Hypothalamus (tissue), 51 donors: ENCODE measurements around the gene GPR142.

Experiments used
- DNase-seq, 51 donors: peaks; one replicate each; lab custom pipeline; 2025; lab: John Stamatoyannopoulos, UW

The GPR142 gene

DNA sequence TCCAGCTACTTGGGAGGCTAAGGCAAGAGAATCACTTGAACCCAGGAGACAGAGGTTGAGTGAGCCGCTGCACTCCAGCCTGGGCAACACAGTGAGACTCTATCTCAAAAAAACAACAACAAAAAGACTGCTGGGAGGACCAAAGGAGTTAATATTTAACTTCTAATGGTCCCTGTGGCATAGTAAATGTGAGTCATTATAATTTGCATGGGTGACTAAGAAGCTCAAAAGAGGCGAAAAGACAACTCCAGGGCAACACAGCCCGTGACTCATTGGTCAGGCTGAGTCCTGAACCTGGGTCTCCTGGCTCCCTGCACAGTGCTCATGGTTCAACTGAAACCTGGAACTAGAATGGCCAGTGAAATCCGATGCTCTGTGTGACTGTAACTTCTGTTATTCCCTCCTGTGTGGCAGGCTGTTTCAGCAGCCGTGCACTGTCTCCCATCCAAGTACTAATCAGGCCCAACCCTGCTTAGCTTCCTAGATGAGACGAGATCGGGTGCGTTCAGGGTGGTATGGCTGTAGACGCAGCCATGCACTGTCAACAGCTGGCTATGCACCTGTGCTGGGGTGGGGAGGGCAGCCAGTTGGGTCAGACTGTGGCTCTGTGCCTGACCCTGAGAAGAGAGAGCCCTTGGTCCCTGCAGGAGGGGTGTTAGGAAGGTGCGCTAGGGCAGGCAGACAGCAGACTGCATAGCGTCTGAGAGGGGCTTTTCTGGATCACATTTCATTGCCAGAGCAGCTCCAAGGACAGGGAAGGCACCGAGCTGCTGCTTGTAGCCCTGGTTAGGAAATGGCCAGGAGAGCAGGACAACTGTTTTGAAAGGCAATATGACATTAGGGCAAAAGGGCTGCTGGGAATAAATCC is 50.1 kb downstream of the GPR142 start:
- DNase-seq = no peak

DNA sequence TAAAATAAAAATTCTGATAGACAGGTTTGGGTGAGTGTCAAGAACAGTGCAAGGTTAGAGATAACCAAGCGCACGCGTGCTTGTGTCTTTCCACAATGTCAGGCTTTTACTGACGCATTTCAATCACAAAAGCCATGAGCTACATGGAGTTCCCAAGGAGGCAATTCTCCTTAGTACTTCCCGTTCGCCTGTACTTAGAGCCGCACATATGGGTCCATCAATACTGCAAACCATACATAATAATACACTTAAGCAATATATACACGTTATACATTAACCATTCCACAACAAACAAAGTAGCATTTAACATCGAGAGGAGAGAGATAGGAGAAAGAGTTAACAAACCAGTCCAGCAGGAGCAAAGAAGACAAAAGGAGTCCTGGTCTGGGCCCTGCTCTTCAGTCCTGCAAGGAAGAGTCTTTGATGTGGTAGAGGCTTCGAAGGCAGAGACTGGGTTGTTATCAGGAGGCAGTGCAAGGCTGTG is 52.7 kb downstream of the GPR142 start:
- DNase-seq = no peak
